ENCODE measurements around the gene FLNB.

FLNB gene

GRCh38 chr3:58049143-58049785, 41.0 kb downstream of the FLNB start (continued):
- TF ChIP-seq MEIS1 (CRISPR knock-in tag; IDR thresholded peaks at IDR 0.05; ENCODE audit: borderline replicate concordance) (no peak), IKZF3 (tag by site-specific recombination; IDR thresholded peaks at IDR 0.05) (peak; percentile 85), ZBTB44 (tag by site-specific recombination; IDR thresholded peaks at IDR 0.05) (no peak), ATF2 (tag by site-specific recombination; IDR thresholded peaks at IDR 0.05; ENCODE audit: low read depth) (peak; percentile 98), BCL11B (tag by site-specific recombination; IDR thresholded peaks at IDR 0.05; ENCODE audit: low read depth) (no peak), ZNF747 (tag by site-specific recombination; IDR thresholded peaks at IDR 0.05) (no peak), FEZF1 (tag by site-specific recombination; IDR thresholded peaks at IDR 0.05) (peak; percentile 49; the same call in 1 of the 2 replicates), ZBTB26 (tag by site-specific recombination; optimal IDR thresholded peaks at IDR 0.05) (peak; percentile 13), INSM2 (tag by site-specific recombination; IDR thresholded peaks at IDR 0.05) (peak; percentile 96), PBX3 (CRISPR knock-in tag; IDR thresholded peaks at IDR 0.05) (no peak), ZNF624 (tag by site-specific recombination; IDR thresholded peaks at IDR 0.05) (no peak), ZNF324 (tag by site-specific recombination; IDR thresholded peaks at IDR 0.05) (peak; percentile 87), ZNF596 (tag by site-specific recombination; IDR thresholded peaks at IDR 0.05) (no peak), ZNF558 (tag by site-specific recombination; IDR thresholded peaks at IDR 0.05) (peak; percentile 73), ZIC2 (tag by site-specific recombination; IDR thresholded peaks at IDR 0.05) (peak; percentile 55), ZNF621 (tag by site-specific recombination; IDR thresholded peaks at IDR 0.05) (no peak), GLI2 (tag by site-specific recombination; IDR thresholded peaks at IDR 0.05; ENCODE audit: borderline replicate concordance, low read depth) (no peak), ZNF645 (tag by site-specific recombination; IDR thresholded peaks at IDR 0.05) (no peak), ZSCAN5A (tag by site-specific recombination; IDR thresholded peaks at IDR 0.05) (no peak), ZNF146 (tag by site-specific recombination; IDR thresholded peaks at IDR 0.05) (no peak), ZNF398 (tag by site-specific recombination; IDR thresholded peaks at IDR 0.05) (peak; percentile 77), KLF16 (tag by site-specific recombination; IDR thresholded peaks at IDR 0.05) (no peak; the same call in 1 of the 2 replicates), ZNF777 (tag by site-specific recombination; IDR thresholded peaks at IDR 0.05; ENCODE audit: borderline replicate concordance) (no peak), ZNF548 (tag by site-specific recombination; IDR thresholded peaks at IDR 0.05) (no peak), KLF10 (tag by site-specific recombination; IDR thresholded peaks at IDR 0.05) (peak; percentile 84), ZNF768 (tag by site-specific recombination; IDR thresholded peaks at IDR 0.05) (no peak), SCRT1 (tag by site-specific recombination; IDR thresholded peaks at IDR 0.05; ENCODE audit: borderline replicate concordance) (no peak), ZNF24 (tag by site-specific recombination; IDR thresholded peaks at IDR 0.05) (peak; percentile 91), ZBTB20 (tag by site-specific recombination; IDR thresholded peaks at IDR 0.05) (no peak)

Data from HEK293 (cell line).